ENCODE data around the gene PPARA.

The PPARA gene

DNA sequence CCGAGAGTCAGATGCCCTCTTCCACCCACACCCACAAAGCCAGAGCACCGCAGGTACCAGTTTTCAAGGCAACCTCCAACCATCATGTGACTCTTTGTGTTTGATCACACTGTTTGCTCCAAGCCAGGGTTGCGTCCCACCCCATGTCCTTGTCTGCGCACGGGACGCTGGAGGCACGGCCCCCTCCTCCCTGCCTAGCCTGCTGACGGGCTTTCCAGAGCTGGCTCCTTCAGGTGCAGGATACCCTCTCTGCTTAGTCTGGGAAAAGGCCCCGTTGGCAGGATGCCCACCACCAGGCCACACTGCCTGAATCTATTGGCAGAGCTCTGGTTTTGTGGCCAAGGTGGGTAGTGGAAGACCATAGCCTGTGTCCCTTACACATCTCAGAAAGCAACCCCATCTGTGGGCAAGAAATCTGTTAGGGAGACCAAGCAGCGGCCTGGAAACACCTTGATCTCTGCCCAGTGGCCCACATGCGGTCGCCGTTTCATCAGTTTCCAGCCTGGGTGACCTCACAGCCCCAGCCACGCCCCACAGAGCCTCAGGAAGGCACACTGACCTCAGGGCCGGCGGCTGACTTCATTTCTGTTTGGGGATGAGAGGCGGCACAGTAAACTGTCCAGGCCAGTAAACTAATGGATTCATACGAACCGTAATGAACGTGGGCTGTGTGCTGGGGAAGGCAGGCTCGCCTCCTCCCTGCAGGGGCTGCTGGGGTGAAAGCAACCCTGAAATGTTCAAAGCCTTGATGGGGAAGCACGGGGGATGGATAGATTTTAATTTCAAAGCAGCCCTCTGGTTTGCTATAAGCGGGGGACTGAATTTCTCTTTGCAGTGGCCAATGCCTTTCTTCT is 73.9 kb downstream of the PPARA start:
- no peak for DNase-seq

DNA sequence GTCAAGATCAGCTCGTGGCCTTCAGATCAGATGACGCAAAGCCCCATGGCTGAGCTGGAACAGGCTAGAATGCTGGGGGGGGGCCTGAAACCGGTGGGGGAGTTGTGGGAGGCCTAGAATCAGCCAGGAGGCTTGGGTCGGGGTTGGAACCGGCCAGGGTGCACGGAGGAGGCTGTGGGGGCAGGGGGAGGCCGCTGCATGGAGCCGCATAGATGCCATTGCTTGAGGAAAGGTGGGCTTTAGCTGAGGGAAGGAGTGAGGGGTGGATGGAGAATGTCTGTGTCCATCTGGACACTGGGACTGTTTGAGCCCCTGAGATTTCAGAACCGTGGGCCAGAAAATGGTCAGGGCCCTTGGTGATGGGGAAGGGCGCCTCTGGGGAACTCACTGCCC is 74.6 kb downstream of the PPARA start:
- no peak for DNase-seq

DNA sequence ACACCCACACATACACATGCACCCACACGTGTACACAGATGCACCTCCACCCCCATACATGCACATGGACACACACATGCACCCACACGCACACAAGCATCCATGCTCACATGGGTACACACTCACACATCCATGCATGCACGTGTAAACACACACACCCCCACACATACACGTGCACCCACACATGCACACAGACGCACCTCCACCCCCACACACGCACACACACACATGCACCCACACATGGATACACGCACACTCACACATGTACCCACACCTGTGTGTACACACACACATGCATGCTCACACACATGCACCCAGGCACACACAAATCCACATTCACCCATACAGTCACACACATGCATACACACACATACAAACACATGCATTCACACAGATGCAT is 75.3 kb downstream of the PPARA start:
- no peak for DNase-seq

DNA sequence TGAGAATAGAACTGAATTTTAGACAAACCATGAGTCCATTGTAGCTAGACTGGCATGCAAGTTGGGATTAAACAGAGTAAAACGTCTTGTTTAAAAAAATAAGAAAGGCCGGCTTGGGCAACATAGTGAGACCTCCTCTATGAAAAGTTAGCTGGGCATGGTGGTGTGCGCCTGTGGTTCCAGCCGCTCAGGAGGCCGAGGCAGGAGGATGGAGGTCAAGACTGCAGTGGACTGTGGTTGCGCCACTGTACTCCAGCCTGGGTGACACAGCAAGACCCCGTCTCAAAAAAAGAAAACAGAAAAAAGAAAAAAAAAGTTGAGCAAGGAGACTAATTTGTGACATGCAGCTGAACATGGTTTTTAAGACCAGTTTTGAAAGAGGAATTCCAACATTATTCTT is 76.3 kb downstream of the PPARA start:
- DNase-seq: no peak

DNA sequence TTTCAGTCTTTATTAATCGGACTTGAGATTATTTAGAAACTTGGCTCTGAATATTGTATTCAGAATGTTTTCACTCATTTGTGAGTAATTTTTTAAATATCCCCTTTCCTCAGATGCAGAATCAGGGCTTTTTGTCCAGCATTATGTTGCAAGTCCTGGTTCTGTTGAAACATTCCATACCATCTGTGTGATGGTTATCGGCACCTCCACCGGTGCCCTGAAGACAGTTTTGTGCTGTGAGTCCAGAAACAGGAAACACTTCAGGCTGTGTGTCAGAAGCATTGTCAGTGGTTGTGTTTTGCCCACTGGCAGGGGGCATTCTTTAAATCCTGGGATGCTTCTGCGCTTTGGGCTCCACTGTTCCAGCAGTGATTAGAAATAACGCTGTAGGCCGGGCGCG is 79.4 kb downstream of the PPARA start:
- no peak for DNase-seq

DNA sequence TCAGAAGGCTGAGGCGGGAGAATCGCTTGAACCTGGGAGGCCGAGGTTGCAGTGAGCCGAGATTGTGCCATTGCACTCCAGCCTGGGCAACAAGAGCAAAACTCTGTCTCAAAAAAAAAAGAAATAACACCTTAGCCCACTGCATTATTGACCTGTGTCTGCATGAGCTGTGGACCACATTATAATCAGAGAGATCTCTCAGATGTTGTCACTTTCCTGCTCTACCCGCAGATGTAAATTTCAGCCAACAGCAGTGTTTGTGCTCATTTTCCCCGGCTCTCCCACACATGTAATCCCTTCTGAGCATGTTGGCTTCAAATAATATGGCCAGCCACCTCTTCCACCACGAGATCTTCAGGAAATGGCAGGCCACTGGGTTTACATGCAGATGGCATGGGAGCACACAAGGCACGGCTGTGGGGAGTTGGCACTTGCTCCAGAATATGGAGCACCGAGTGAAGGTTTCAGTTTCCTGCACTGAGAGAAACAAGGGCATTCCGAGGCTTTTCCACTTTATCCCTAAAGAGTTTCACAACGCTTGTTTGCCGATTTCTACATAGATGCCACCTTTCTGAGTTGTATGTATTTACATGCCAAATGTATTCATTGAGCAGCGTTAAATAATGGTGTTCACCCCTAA is 80.1 kb downstream of the PPARA start:
- no peak for DNase-seq

DNA sequence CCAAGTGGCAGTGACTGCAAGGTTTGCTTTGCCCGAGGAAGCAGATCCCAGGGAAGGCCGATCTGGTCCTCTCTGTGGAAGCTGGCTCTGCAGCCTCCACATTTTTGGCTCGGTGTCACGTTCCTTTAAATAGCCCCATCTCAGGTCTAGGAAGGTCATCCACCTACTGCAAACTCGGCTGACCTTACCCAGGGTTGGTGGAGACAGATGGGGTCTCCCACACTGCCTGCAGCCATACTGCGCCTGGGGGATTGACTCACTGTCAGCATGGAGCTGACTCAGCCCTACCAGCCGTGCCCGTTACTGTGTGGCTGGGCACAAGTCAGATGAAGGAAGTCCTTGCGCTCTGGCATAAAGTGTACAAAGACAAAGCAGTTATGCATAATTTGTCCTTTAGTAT is 82.9 kb downstream of the PPARA start:
- DNase-seq: no peak

DNA sequence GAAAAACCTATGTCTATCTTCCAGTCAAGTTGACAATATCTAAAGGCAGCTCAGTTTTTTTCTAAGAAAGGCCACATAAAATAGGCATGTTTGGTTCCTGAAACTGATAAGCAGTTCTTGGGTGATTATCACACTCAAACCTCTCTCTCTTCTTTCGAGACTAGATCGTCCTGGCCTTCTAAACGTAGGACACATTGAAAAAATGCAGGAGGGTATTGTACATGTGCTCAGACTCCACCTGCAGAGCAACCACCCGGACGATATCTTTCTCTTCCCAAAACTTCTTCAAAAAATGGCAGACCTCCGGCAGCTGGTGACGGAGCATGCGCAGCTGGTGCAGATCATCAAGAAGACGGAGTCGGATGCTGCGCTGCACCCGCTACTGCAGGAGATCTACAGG is 84.6 kb downstream of the PPARA start:
- no peak for DNase-seq

DNA sequence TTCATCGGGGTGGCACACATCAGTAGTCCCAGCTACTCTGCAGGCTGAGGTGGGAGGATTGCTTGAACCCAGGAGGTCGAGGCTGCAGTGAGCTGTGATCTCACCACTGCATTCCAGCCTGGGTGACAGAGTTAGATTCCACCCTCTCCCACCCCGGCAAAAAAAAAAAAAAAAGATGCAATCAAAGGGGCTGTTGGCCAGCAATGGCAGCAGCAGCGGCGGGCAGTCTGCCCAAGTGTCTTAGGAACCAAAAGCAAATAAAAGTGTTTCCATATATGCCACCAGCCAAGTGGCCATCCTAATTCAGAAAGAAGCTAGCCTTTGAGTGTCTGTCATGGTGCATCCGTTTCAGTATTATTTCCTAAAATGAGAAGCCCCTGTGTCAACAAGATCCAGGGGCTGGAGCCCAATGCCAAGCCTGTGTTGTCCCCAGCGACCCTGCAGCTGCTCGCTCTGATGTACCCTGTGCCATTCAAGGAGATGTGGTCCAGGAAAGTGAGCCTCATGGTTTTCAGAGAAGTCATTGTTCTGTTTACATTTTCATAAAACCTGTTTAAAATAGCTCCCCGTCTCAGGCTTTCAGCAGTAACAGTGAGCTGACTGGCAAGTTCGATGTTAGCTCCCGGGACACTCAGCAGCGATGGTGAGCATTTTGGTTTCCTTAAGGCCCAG is 87.3 kb downstream of the PPARA start:
- DNase-seq: no peak

DNA sequence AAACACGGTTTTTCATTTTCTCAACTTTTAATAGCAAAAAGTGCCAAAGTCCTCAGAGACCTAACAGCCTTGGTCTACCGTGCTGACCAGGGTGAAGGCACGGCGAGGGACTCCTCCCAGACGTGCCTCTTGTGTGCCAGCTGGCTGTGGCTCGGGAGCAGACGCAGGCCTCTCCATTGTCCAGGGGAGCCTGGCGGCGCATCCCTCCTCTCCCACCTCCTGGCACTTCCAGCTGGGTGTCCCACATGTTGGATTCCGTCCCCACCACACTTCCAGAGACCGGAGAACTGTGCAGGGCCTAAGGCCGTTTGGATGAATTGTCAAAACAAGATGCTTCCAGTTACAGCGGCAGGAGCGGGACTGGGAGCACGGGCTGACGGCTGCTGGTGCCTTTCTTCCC is 88.2 kb downstream of the PPARA start:
- DNase-seq: no peak

DNA sequence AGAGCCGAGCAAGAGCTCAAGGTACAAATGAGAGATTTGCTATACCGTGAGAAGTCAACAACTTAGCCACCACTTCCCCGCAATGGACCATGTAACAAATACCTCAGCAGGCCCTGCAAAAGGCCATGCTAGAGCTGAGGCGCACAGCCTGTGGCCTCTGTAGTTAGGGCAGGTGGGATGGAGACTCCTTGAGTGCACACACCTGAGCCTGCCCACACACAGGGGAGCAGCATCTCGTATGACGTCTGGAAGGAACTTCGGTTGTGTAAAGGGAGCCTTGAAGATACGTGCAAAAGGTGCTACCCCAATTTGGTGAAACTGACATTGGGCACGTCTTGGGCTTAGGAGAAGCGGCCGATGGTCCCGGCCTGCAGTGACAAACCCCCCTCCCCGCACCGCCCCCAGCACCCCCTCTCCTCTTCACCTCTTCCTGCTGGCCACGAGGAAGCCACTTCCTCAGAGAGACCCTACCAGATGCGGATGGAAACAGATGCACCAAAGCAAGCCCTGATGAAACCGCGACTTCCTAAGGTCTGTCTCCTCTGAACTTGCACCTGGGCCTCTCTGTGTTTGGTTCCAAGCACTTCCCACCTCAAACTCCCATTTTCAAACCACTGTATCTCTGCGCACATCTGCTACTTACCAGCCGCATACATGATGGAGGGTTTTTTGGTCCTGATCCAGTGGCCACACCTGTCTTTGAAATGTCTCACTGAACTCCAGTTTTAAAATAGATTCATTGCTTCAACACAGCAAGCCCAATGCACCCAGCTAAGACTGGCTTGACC is 89.1 kb downstream of the PPARA start:
- DNase-seq: no peak

DNA sequence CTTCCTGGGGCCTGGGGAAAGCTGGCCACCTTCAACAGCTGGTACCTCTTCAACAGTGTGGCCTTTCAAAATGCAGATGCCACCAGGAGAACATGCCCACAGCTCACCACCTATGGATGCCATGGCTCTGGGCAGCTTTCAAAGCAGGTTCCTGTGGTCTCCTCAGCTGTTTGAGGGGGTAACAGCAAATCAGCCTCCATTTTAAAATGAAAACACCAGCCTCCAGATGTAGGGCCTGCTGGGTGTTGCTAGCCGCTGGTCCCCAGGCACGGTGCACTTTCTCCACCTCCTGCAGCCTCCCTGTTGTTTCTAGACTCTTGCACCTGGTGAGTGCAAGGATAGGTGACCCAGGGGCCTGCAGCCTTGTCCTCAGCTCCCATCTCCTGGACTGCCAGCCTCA is 89.7 kb downstream of the PPARA start:
- no peak for DNase-seq

DNA sequence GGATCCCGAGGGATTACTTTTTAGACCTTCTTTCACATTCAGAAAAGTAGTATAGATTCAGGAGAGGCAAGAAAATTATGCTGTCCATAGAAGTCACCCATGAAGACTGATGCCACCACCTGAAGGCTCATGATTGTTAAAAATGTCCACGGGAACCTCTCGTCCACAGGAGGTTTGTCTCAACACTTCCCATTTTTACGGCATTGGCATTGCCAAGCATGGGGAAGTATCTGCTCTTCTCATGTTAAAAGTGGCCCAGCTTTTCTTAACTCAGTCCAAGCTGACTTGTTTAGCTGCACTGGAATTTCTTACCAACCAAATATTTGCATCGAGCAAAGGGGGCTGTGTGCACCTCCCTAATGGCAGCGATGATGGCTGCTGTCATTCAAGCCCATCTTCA is 90.2 kb downstream of the PPARA start:
- DNase-seq: no peak

DNA sequence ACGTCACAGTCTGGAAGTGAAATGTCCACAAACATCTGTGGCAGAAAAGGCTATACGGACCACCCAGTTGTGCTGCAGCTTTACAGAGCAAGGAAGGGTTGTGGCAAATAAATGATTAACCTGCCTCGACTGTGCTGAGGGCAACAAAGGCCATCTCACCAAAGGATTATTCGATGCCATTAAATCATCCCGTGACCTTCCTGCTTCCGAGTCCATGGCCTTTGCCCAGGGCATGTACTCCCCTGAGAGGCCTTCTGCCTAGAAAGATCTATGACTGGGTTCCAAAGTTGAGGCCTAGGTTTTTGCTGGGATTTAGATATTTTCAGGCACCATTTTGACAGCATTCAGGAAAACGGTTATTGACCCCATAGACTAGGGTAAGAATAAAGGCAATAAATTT is 90.6 kb downstream of the PPARA start:
- DNase-seq: no peak

DNA sequence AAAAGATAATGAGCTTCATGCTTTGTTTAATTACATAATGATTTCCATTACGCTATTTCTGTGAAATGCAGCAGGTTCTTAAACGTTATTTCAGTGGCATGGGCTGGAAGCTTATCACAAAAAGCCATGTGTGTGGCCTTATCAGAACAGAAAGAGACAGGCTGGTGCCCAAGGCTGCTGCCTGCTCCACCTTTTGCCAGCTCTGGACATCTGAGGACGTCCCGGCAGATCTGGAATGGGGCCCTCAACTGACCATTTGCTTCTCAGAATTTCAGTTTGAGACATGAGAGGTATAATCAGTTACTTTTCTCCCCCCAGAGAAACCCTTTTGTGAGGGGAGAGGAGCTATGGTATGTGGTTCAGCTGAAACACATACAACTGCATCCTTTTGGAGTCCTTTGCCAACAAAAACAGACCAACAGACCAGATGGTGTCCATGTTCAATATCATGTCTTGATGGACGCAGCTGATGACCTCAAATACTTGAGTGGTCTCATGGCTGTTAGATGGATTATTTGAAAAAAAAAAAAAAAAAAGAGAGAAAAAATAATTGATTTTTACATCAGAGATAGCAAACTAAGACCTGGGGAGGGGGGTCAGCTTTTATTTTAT is 91.2 kb downstream of the PPARA start:
- no peak for DNase-seq

DNA sequence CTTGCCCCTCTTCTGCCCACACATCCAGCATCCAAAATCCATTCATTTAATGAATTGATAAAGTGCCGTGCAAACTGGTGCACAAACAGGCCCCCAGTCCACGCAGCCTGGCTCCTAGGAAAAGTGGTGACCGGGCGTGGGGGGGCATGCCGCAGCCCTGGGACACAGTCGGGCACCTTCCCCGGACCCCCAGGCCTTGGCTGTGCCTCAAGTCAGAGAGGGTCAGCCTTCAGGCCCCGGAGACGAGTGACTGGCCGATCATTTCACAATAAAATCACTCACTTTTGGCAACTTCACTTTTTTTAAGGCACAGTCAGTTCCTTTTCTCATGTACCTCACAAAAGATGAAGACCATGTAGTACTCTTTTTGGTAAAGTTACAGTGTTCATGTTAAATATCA is 91.8 kb downstream of the PPARA start:
- DNase-seq: no peak

DNA sequence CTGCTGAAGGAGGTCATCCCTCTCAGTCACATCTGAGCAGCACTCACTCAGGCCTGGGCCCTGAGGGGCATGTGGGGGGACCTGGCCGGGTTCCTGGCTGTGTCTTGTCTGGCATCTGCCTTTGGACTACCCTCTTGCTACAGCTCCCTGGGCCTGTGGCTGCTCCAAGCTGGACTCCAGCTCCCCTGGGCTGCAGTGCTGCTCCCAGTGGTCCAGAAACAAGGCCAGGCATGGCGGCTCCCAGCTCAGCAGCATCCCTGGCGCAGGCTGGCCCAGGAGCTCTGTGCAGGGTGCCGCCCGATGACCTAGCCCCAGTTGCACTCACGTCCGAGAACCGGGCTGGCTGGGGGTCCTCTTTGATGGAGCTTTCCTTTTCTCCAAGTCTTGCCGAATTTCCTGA is 94.4 kb downstream of the PPARA start:
- DNase-seq: no peak

DNA sequence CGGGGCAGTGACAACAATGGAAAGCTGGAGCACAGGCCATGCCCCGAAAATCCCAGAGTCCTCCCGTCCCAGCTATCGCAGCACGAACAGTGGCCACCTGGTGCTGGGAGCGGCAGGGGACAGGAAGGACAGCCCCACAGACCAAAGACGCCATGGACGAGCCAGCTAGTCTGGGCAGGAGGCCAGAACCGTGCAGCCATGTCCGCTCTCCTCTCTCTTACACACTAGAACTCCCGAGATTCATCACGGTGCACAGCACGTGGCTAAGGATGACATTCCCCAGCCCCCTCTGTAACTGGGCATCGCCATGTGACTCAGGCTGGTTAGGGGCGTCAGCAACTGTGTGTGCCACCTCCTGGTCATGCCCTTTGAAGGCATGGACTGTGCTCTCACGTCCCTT is 95.2 kb downstream of the PPARA start:
- no peak for DNase-seq

DNA sequence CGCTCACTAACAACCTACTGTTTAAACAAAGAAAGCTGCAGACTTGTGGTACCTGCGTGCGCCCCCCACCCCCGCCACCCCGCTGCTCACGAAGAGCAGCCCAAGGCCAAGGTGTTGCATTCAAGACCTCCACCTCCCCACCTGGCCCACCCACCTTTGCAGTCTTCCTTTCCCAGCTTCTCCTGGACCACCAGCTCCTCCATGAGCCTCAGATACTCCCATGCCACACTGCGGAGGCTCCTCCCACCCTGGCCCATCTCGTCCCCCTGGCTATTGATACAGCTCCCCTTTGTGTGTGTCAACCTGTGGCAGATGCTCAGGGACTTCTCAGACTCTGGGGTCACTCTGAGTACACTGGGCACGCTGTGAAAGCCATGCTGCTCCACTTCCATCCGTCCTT is 95.9 kb downstream of the PPARA start:
- no peak for DNase-seq

DNA sequence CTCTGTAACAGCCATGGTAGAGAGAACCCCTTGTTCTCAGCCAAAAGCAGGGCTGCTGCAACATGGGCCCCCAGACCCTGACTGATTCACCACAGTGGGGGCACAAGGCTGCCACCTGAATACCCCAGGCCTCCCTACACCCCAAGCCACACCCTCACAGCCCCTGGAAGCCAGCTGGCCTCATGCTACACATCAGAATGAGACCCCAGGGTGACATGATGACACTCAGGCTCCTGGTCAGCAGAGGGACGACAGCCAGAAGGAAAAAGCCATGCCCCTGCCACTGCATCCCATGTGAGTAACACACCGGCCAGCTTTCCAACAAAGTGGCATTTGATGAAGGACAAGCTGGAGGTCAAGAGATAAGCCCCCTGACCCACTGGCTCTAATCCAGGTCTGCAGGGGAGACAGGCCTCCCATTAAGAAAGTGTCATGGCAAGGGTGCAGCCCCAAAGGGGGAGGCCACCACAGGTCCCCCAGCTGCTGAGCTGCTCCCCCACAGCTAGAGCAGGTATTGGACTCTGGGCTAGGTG is 97.2 kb downstream of the PPARA start:
- DNase-seq: no peak

DNA sequence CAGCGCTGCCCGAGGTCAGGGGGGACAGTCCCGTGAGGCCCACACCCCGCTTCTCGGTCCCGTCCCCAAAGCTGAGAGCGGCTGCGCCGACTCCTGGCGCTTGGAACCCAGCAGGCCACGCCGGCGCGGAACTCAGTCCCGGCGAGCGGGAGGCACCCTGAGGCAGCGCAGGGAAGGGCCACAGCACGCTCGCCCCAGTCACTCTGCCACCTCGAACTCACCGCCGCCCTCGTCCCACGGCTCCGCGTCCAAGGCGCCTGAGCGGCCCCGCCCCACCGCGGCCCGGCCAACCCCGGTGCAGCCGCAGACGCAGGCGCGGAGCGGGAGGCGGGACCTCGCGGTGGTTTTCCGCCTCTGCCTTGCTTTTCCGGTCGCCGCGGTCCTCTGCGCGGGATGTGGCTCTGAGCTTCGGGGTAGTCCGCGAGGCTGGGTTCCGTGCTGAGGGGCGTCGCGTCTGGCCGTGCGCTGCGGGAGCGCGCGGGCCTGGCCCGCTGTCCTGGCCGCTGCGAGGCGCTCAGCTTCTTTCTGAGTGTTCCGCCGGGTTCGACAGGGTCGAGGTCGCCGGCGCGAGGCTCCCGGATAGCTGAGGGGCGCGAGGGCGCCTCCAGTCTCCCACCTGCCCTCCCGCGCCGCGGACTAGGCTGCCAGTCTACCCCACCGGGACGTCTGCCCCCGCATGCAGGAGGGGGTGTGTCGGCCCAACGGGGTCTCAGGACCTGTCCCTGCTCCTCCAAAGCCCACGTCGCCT is 99.9 kb downstream of the PPARA start, which contains the start of gene CDPF1:
Gene CDPF1 (minus strand): TSS at position 259 of the 748 bp plus-strand sequence. CDS start 2,009 bp downstream, outside the sequence.
- peak; percentile 20 for DNase-seq

DNA sequence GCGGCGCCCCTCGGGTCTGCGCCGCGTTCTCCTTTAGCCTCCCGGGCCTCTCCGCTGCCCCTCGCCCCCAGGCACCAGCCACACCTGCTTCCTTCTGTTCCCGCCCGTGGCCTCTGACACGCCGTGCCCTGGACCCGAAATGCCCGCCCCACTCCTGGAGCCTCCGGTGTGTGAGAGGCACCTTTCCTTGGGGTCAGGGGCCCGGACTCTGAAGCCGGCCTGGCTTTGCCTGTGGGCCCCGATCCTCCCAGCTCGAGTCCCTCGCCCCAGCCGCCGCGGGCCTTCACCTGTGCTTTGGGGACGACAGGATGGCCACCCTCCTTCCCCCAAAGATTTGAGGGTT is 100.4 kb downstream of the PPARA start:
- DNase-seq: no peak
